ENCODE data around the gene SF3B3. TPM values are rescaled to one million over a fixed set of nuclear protein-coding genes. Genes with fewer than 3 reads are reported as not detected.

SF3B3 gene
- total RNA-seq, 1 experiment from 2014 or later: 403 TPM

DNA sequence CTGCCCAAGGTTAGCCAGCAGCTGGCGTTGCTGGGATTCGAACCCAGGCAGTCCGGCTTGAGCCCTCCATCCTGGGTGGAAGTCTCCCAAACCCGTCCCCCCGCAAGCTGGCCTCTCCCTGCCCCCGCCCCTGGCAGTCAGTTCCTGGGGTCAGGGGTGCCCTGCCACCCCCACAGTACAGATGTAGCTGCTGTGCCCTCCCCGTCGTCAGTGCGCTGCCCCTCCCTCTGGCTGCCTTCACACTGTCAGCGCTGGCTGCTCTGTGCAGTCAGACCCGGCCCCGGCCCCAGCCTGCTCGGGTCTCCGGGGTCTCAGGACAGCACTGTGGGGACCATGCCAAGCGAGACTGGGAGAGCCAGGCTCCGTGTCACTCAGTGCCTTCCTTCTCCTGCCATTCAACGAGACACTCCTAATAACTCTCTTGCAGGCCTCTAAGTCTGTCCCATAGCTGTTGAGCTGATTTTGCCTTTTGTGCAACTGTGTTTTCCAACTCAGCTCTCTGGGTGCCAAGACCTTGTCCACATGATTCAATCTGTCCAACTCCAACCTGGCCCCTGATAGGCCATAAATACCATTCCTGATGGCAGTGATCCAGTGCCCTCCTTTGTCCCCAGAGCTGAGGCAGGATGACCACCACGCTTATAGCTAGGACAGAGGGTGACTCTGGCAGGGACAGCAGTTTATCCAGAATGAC lies 67.3 kb downstream of the SF3B3 start:
- Histone ChIP-seq H4K20me1 (ENCODE audit: insufficient read depth) (no peaks in the 10 kb centered on the region), H3K79me2 (ENCODE audit: insufficient read depth, low read length) (no peaks in the 10 kb centered on the region), H3K9me2 (ENCODE audit: insufficient read depth) (no peaks in the 10 kb centered on the region), H3K4me3 (replicated peaks in 1 of 2; ENCODE audit: low read depth in 1 of 2, low read length in 2 of 2) (no peak overlapping the region), H3K9me3 (ENCODE audit: control insufficient read depth in 1 of 2, insufficient read depth in 1 of 2, low read depth in 1 of 2, low read length in 2 of 2) (no peaks in the 10 kb centered on the region), H3K4me2 (ENCODE audit: low read length) (no peak overlapping the region), H3K27me3 (ENCODE audit: insufficient read depth, low read length) (no peaks in the 10 kb centered on the region), H3K4me1 (ENCODE audit: control insufficient read depth in 1 of 2, insufficient read depth in 2 of 2, low read length in 2 of 2) (no peaks in the 10 kb centered on the region), H3K9ac (ENCODE audit: low read length) (no peak overlapping the region), H3K36me3 (ENCODE audit: control insufficient read depth in 1 of 2, insufficient read depth in 2 of 2, low read length in 2 of 2) (no peaks in the 10 kb centered on the region), H2AFZ (ENCODE audit: low read depth, low read length, poor library complexity, severe bottlenecking) (no peak overlapping the region), H3K27ac (ENCODE audit: low read depth, low read length) (no peak overlapping the region)
- TF ChIP-seq SIN3A (IDR thresholded peaks at IDR 0.05; ENCODE audit: low read depth): no peak
- TF ChIP-seq CEBPB (IDR thresholded peaks at IDR 0.05; ENCODE audit: low read depth): no peak
- TF ChIP-seq EGR1 (IDR thresholded peaks at IDR 0.05; ENCODE audit: low read depth): no peak
- no peak for TF ChIP-seq EZH2phosphoT487 (IDR thresholded peaks at IDR 0.05; ENCODE audit: borderline replicate concordance)
- TF ChIP-seq POLR2AphosphoS5 (IDR thresholded peaks at IDR 0.05; ENCODE audit: low read depth, low read length): no peak
- TF ChIP-seq POLR2A (IDR thresholded peaks at IDR 0.05; ENCODE audit: borderline replicate concordance, extremely low read depth, insufficient read depth, insufficient read length): no peak
- TF ChIP-seq TCF7L2 (IDR thresholded peaks at IDR 0.05; ENCODE audit: borderline replicate concordance, extremely low read depth, insufficient read depth, insufficient read length): no peak
- no peak for TF ChIP-seq RAD21 (IDR thresholded peaks at IDR 0.05; ENCODE audit: low read depth)
- no peak for TF ChIP-seq ZNF274 (IDR thresholded peaks at IDR 0.05; ENCODE audit: low read depth, low read length)
- TF ChIP-seq JUND (IDR thresholded peaks at IDR 0.05): no peak
- DNase-seq (ENCODE audit: low read depth, low spot score) (no peak), ATAC-seq (0 out of 2 replicates have a peak, but pooled peaks have one; percentile 26)
- POLR2A ChIA-PET: interaction anchor here (0.6 kb wide), 1 partner anchor 234 kb away, joined by 4 read pairs; no protein-coding TSS in a partner anchor
- RAD21 ChIA-PET (ENCODE audit: low non-redundant PET in 1 of 2, low total read pairs in 2 of 2, uncharacterized antibody in 2 of 2, unreplicated experiment in 2 of 2): no interaction called here
- intact Hi-C loops (cut with micrococcal nuclease): no loop called here
- CTCF ChIA-PET: no interaction called here
- no TSS peak for BruUV-seq (replicated peaks)

DNA sequence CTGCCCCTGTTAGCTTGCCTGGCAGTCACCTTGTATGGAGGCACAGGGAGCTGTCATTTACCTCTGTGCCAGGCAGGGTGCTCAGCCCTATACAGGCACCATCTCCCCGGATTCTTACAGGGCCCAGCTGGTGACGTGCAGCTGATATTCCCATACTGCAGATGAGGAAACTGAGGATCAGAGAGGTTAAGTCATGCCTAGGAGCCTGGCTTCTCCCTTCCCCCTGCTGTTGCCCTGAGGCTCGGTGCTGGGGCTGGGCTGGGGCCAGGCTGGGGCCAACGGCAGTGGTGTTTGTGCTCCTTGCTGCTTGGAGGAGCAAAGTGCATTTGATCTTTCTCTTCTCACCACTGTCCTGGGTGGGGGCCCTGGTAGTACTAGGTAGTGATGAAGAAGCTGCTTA lies 68.0 kb downstream of the SF3B3 start:
- CTCF ChIA-PET: no interaction called here
- intact Hi-C loops (cut with micrococcal nuclease): no loop called here
- 0 out of 2 replicates have a peak, but pooled peaks have one; percentile 20 for ATAC-seq

More for the DNA sequence above, 68.0 kb downstream of the SF3B3 start:
- ChIA-PET POLR2A (no interaction called here), RAD21 (ENCODE audit: low non-redundant PET in 1 of 2, low total read pairs in 2 of 2, uncharacterized antibody in 2 of 2, unreplicated experiment in 2 of 2) (no interaction called here)
- no peaks in the 10 kb centered on the region for H3K36me3 ChIP-seq (ENCODE audit: control insufficient read depth in 1 of 2, insufficient read depth in 2 of 2, low read length in 2 of 2)
- TF ChIP-seq SP1 (IDR thresholded peaks at IDR 0.05; ENCODE audit: low read depth) (no peak), POLR2A (IDR thresholded peaks at IDR 0.05; ENCODE audit: borderline replicate concordance, extremely low read depth, insufficient read depth, insufficient read length) (no peak), SRF (IDR thresholded peaks at IDR 0.05; ENCODE audit: low read depth) (no peak)
- TF ChIP-seq, protein P1, sequence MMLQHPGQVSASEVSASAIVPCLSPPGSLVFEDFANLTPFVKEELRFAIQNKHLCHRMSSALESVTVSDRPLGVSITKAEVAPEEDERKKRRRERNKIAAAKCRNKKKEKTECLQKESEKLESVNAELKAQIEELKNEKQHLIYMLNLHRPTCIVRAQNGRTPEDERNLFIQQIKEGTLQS (IDR thresholded peaks at IDR 0.05): no peak
- no peaks in the 10 kb centered on the region for H3K4me1 ChIP-seq (ENCODE audit: control insufficient read depth in 1 of 2, insufficient read depth in 2 of 2, low read length in 2 of 2)
- no peaks in the 10 kb centered on the region for H4K20me1 ChIP-seq (ENCODE audit: insufficient read depth)
- no TSS peak for BruUV-seq (replicated peaks)
- H3K9ac ChIP-seq (ENCODE audit: low read length): no peak overlapping the region
- no peaks in the 10 kb centered on the region for H3K79me2 ChIP-seq (ENCODE audit: insufficient read depth, low read length)
- H3K4me2 ChIP-seq (ENCODE audit: low read length): no peak overlapping the region
- no peak overlapping the region for H3K27ac ChIP-seq (ENCODE audit: low read depth, low read length)
- no peaks in the 10 kb centered on the region for H3K27me3 ChIP-seq (ENCODE audit: insufficient read depth, low read length)
- H3K9me3 ChIP-seq (ENCODE audit: control insufficient read depth in 1 of 2, insufficient read depth in 1 of 2, low read depth in 1 of 2, low read length in 2 of 2): no peaks in the 10 kb centered on the region
- no peaks in the 10 kb centered on the region for H3K9me2 ChIP-seq (ENCODE audit: insufficient read depth)
- DNase-seq (ENCODE audit: low read depth, low spot score): no peak
- no peak overlapping the region for H3K4me3 ChIP-seq (replicated peaks in 1 of 2; ENCODE audit: low read depth in 1 of 2, low read length in 2 of 2)
- no peak overlapping the region for H2AFZ ChIP-seq (ENCODE audit: low read depth, low read length, poor library complexity, severe bottlenecking)
